Endothelial cell of coronary artery (primary cell): ENCODE results near the gene GRAPL. TPM values are rescaled to one million over a fixed set of nuclear protein-coding genes. Genes with fewer than 3 reads are reported as not detected.

Experiments used
- total RNA-seq: library from RNA; depleted of rRNA; stranded (reverse); fragments of >200 nt; gene quantifications from 2 replicates; pipeline ENCODE4 v1.2.3, GENCODE V29; 2014

The GRAPL gene
- 15.2 and 40.6 TPM in 2 replicates for total RNA-seq

DNA sequence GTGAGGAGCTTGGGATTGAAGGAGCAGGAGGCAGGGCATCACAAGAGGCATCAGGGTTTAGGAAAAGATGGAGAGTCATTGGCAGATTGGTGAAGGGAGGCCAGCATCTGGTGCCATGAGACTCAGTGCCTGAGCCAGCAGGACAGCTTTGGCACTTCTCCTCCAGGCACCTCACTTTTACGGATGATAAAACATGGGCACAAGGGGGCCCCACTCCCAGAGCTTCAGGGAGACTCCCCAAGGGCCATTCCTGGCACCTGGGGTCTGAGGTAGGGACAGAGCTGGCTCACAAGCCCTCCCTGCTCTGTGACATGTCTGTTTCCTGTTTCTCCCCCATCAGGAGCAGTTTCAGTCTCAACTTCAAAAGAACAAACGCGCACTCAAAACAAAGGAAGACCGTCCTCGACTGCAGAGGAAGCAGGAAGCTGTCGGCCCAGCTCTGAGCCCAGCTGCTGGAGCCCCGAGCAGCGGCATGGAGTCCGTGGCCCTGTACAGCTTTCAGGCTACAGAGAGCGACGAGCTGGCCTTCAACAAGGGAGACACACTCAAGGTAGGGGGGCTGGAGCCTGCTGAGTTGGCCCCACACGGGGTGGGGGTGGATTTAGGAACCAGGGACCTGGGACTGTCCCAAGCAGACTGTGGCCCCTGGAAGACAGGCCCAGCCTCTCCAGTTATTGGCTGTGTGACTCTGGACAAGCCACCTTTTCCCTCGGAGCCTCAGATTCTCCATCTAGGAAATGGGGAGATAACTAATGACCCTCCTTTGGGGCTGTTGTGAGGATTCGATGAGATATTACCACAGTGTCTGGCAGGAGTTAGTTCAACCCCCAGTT lies at the start of gene GRAPL:
TSS of gene GRAPL (plus strand) at position 442 of the 833 bp plus-strand sequence. CDS start at position 473, 31 bp downstream.

Other genes with a start within 250 kb of the GRAPL start
- not detected in 2 replicates for gene SLC5A10, start 175.4 kb upstream of the GRAPL start, total RNA-seq
- 8.2 and 14.2 TPM in 2 replicates for gene FAM83G, start 122.8 kb upstream of the GRAPL start, total RNA-seq
- 25.3 and 26.1 TPM in 2 replicates for gene GRAP, start 80.6 kb upstream of the GRAPL start, total RNA-seq
- gene EPN2, start 109.8 kb downstream of the GRAPL start, total RNA-seq: 24.7 and 44.5 TPM in 2 replicates
- gene B9D1, start 235.1 kb downstream of the GRAPL start, total RNA-seq: 18.4 and 32.7 TPM in 2 replicates